B cell (primary cell): ENCODE results near the gene RPSA. TPM values are rescaled to one million over a fixed set of nuclear protein-coding genes. Genes with fewer than 3 reads are reported as not detected.

Experiments used
- ATAC-seq: fragments of 200-7000 bp; cut with Tn5 transposase; one replicate; pipeline ENCODE4 v1.10.0; 2021; ENCODE audit warnings: low read depth, mild to moderate bottlenecking, moderate number of reproducible peaks, moderate library complexity
- CTCF ChIA-PET: fragments of 350-600 bp; sonication (Branson Sonifier 250); formaldehyde crosslinking; loops from one replicate; lab custom pipeline; 2021; ENCODE audit warnings: antibody characterized with exemption, inconsistent platforms; lab: Charles Lee
- POLR2A ChIA-PET: fragments of 350-600 bp; sonication (Branson Sonifier 250); formaldehyde crosslinking; loops from one replicate; lab custom pipeline; 2021; ENCODE audit warnings: antibody characterized with exemption; lab: Charles Lee
- DNase-seq: peaks from one replicate; pipeline ENCODE4 v3.0.0; 2013
- H2AFZ ChIP-seq: 2 replicates; pipeline ENCODE4 v1.6.1; 2012; ENCODE audit warnings: mild to moderate bottlenecking, low read depth, low read length; ENCODE audit not compliant: insufficient read depth, poor library complexity, severe bottlenecking
- H3K27ac ChIP-seq, 2 donors: 1 replicate in 1 of 2; 2 replicates in 1 of 2; pipeline ENCODE4 v1.5.1; 2012 to 2013; ENCODE audit warnings: low read length in 2 of 2, mild to moderate bottlenecking in 2 of 2, moderate library complexity in 1 of 2
- H3K27me3 ChIP-seq, 4 experiments: fragments of 200-600 bp in 1 of 4; sonication (generic) in 1 of 4; replicated peaks in 1 of 4; 1 replicate in 2 of 4; 2 replicates in 2 of 4; pipeline versions ENCODE4 v1.6.1 to v1.7.0; 2013 to 2016; ENCODE audit warnings: low read length in 3 of 4, mild to moderate bottlenecking in 2 of 4, mixed read lengths in 1 of 4, moderate library complexity in 1 of 4; ENCODE audit not compliant: insufficient read depth in 4 of 4, control insufficient read depth in 3 of 4; ENCODE audit errors: control extremely low read depth in 1 of 4
- H3K36me3 ChIP-seq, 2 experiments: replicated peaks in 1 of 2; 1 replicate in 1 of 2; 2 replicates in 1 of 2; pipeline versions ENCODE4 v1.6.1 to v1.7.1; 2013; ENCODE audit warnings: low read length in 1 of 2; ENCODE audit not compliant: insufficient read depth in 2 of 2, control insufficient read depth in 1 of 2; ENCODE audit errors: control extremely low read depth in 1 of 2, extremely low read depth in 1 of 2
- H3K4me1 ChIP-seq, 2 donors: fragments of 200-600 bp in 1 of 2; sonication (generic) in 1 of 2; 1 replicate in 1 of 2; 2 replicates in 1 of 2; pipeline versions ENCODE4 v1.5.1 to v1.6.1; 2013 to 2017; ENCODE audit warnings: low read length in 2 of 2; ENCODE audit not compliant: control insufficient read depth in 2 of 2, insufficient read depth in 2 of 2
- H3K4me2 ChIP-seq: replicated peaks from 2 replicates; pipeline ENCODE3; 2012; ENCODE audit warnings: mild to moderate bottlenecking, low read depth, low read length; ENCODE audit not compliant: poor library complexity, severe bottlenecking
- H3K4me3 ChIP-seq, 5 experiments: fragments of 200-600 bp in 1 of 5; sonication (generic) in 1 of 5; 1 replicate in 3 of 5; 2 replicates in 2 of 5; pipeline versions ENCODE4 v1.5.1 to v1.7.0; 2011 to 2016; ENCODE audit warnings: low read length in 4 of 5, mild to moderate bottlenecking in 4 of 5, low read depth in 2 of 5, control low read depth in 1 of 5, moderate library complexity in 1 of 5; ENCODE audit not compliant: insufficient read depth in 1 of 5; ENCODE audit errors: control extremely low read depth in 1 of 5, extremely low read depth in 1 of 5
- H3K79me2 ChIP-seq: fragments of 200-600 bp; sonication (generic); one replicate; pipeline ENCODE4 v1.6.0; 2016; ENCODE audit warnings: low read length; ENCODE audit not compliant: control insufficient read depth, insufficient read depth
- H3K9ac ChIP-seq: fragments of 200-600 bp; sonication (generic); 2 replicates; pipeline ENCODE4 v1.6.1; 2017; ENCODE audit warnings: mild to moderate bottlenecking, low read length, moderate library complexity
- H3K9me3 ChIP-seq, 3 donors: one replicate each; pipeline versions ENCODE4 v1.6.1 to v1.7.1; 2013; ENCODE audit warnings: low read length in 2 of 3; ENCODE audit not compliant: control insufficient read depth in 2 of 3, insufficient read depth in 1 of 3; ENCODE audit errors: control extremely low read depth in 1 of 3
- H4K20me1 ChIP-seq: 2 replicates; pipeline ENCODE4 v1.6.0; 2012; ENCODE audit warnings: mild to moderate bottlenecking, low read length; ENCODE audit not compliant: insufficient read depth, control insufficient read depth, poor library complexity, severe bottlenecking
- H3K27ac Mint-ChIP-seq: one replicate; pipeline ENCODE4 v1.8.0; 2021; ENCODE audit warnings: mixed read lengths
- H3K27me3 Mint-ChIP-seq: one replicate; pipeline ENCODE4 v1.8.0; 2021; ENCODE audit warnings: mixed read lengths
- H3K4me1 Mint-ChIP-seq: one replicate; pipeline ENCODE4 v1.8.0; 2021; ENCODE audit warnings: mixed read lengths
- H3K4me3 Mint-ChIP-seq: one replicate; pipeline ENCODE4 v1.8.0; 2021; ENCODE audit warnings: mixed read lengths
- H3K9me3 Mint-ChIP-seq: one replicate; pipeline ENCODE4 v1.8.0; 2022; ENCODE audit warnings: mixed read lengths; ENCODE audit not compliant: insufficient read depth
- CTCF ChIP-seq: fragments of 200-600 bp; IDR thresholded peaks from one replicate; pipeline ENCODE4 v1.8.0; 2022; ENCODE audit warnings: antibody characterized with exemption, mild to moderate bottlenecking
- EZH2 ChIP-seq: IDR thresholded peaks from 2 replicates; pipeline ENCODE4 v1.6.1; 2012; ENCODE audit warnings: borderline replicate concordance, low read depth, mild to moderate bottlenecking, moderate library complexity, low read length; ENCODE audit not compliant: insufficient read depth, poor library complexity, severe bottlenecking
- WGBS: methylation state at CpG from one replicate; pipeline ENCODE4 v1.1.5; 2013; ENCODE audit warnings: missing lambda C conversion rate; ENCODE audit not compliant: insufficient coverage; 5-methylcytosine and 5-hydroxymethylcytosine counted together
- intact Hi-C: fragments of 100-400 bp; cut with micrococcal nuclease; formaldehyde crosslinking; loops from one replicate; pipeline ENCODE4 v1.10.0; 2022
- polyA plus RNA-seq: library from polyadenylated mRNA; depleted of rRNA; stranded (reverse); fragments of >200 nt; gene quantifications from 2 replicates; pipeline ENCODE4 v1.2.3, GENCODE V29; 2012
- total RNA-seq, 2 donors: library from RNA; stranded (reverse); fragments of 120-200 nt in 1 of 2; gene quantifications; 1 replicate in 1 of 2; 2 replicates in 1 of 2; pipeline versions ENCODE4 v1.2.3 to v1.2.4, GENCODE V29; 2013 to 2022

RPSA gene
- total and polyA plus RNA-seq, 2 donors (not counting 1 experiment from before 2014, with no cell fraction given): 1,460 to 2,522 TPM

DNA sequence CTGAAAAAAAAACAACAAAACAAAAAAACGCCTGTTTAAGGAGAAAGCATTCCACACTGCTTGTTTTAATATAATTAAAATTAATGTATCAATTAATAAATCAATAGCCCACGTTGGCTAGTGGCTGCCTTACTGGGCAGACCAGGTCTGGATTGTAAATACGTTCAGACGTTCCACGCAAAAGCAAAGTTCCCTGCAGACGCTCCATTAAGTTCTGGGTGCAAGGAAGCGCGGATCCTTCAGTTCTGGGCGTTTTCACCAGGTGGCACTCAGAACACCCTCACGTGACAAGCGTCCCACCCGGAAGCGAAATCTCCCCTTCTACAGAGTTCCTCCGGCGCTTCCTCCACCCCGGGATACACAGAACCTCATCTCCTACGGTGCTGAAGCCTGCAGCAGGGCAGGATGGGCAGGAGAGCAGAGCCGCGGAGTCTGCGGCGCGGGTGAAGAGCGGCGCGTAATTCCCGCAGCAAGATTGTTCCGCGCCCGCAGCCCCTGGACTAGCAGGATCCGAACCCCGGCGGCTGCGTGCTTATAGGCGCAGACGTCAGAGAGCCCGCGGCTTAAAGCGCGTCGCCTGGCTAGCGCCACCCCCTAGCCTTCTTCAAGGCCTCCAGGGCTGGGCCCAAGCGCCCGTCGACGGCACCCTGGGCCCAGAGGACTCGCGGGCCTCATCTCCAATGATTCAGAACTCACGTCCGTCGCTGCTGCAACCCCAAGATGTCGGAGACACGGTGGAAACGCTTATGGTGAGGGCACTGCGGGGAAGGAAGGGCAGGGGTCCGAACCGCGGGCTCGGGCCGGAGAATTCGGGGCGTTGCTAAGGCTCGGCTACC is 23.3 kb upstream of the RPSA start, which contains the start of gene SLC25A38:
Gene SLC25A38, plus strand, starts transcription at position 326 of the 836 bp plus-strand sequence. Its CDS starts 355 bp downstream, at position 681.
- CTCF ChIA-PET: no interaction called here
- TF ChIP-seq CTCF: peak; percentile 60
- TF ChIP-seq EZH2: no peak

More for the DNA sequence above, 23.3 kb upstream of the RPSA start, which contains the start of gene SLC25A38:
- H3K79me2 ChIP-seq: peaks cover 45% of the 10 kb centered on the region
- Mint-ChIP-seq H3K4me3 (peak within 1 kb of the TSS; percentile 98), H3K27me3 (no peaks in the 10 kb centered on the region), H3K9me3 (no peaks in the 10 kb centered on the region), H3K27ac (peak within 1 kb of the TSS; percentile 99), H3K4me1 (peaks cover 42% of the 10 kb centered on the region)
- H3K4me3 ChIP-seq: peak within 1 kb of the TSS; percentile 4 to 91 (median 83)
- under 1% methylated on average over 61 of the region's 62 CpGs for WGBS
- peak; percentile 93 for DNase-seq
- H3K9ac ChIP-seq: peak within 1 kb of the TSS; percentile 88
- H3K27me3 ChIP-seq: no peaks in the 10 kb centered on the region
- peaks cover 38% of the 10 kb centered on the region for H4K20me1 ChIP-seq
- H3K9me3 ChIP-seq: no peaks in the 10 kb centered on the region
- POLR2A ChIA-PET: interaction anchor here (2.1 kb wide), 1 partner anchor 23 kb away, joined by 17 read pairs; the partner anchor contains the start of gene RPSA
- H3K36me3 ChIP-seq: no peaks in the 10 kb centered on the region
- intact Hi-C loops: loop anchor here (2.0 to 5.0 kb wide), 3 partner anchors 94 to 1246 kb away; partner anchors contain the start of genes ACAA1, GORASP1, MYD88 and TTC21A
- H3K27ac ChIP-seq: peak within 1 kb of the TSS; percentile 94 to 96
- H3K4me2 ChIP-seq: peak within 1 kb of the TSS; percentile 98
- peaks cover 43 to 50% of the 10 kb centered on the region in 2 donors for H3K4me1 ChIP-seq
- ATAC-seq: peak; percentile 71
- H2AFZ ChIP-seq: peak within 1 kb of the TSS; percentile 88
